GM06990 (cell line): ENCODE measurements around the gene GNE.

Experiments used
- DNase-seq: peaks from one replicate; pipeline ENCODE4 v3.0.0-alpha.2; 2011; ENCODE audit not compliant: insufficient read length; ENCODE audit errors: extremely low read depth
- H3K27me3 ChIP-seq: replicated peaks from 2 replicates; pipeline ENCODE4 v1.6.0; 2011; ENCODE audit warnings: low read length; ENCODE audit not compliant: control insufficient read depth, insufficient read depth
- H3K36me3 ChIP-seq: 2 replicates; pipeline ENCODE4 v1.5.1; 2011; ENCODE audit warnings: low read length; ENCODE audit not compliant: control insufficient read depth, insufficient read depth
- H3K4me3 ChIP-seq: replicated peaks from 2 replicates; pipeline ENCODE4 v1.5.1; 2011; ENCODE audit warnings: low read depth, mild to moderate bottlenecking, control low read depth, low read length
- TF ChIP-seq, protein P1 (sequence below): IDR thresholded peaks from 2 replicates; pipeline ENCODE4 v1.5.1; 2011; ENCODE audit warnings: low read length, control low read depth, mild to moderate bottlenecking, inconsistent platforms; ENCODE audit not compliant: insufficient read depth, poor library complexity, severe bottlenecking

GNE gene

DNA sequence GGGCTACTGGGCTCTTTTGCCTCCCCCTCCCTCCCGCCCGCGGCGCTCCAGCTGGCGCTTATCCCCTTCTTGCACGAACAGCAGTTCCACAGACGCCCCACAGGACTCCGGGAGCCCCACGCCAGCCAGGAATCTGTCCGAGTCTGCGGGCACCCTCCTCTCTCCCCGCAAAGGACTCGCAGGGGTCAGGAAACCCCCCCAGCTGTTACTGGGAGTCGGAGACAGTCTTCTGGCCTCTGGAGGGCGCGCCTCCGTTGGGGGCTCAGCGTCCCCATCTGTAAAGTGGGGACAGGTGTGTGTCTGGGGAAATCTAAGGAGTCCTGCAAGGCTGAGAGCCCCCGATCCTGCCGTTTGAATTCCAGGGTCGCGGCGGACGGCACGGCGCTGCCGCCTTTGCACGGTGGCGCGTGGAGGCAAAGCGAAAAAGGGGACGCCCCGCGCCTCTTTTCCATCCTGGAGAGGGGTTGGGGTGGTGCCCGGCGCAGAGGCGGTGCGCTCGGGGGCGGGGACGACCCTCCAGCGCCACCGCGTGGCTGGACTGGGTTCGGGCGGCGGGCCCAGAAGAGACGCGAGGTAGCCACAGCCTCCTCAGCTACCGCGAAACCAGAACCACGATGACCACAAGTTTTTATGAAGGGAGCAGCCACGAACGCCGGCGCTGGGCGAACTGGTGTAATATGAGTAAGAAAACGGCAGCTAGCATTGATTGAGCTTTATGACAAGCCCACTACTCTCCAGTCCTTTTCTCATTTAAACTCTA is 91.9 kb downstream of the GNE start:
- Histone ChIP-seq H3K36me3 (no peaks in the 10 kb centered on the region), H3K4me3 (peak overlapping the region; percentile 54), H3K27me3 (no peaks in the 10 kb centered on the region; the same call in none of the 2 replicates)
- TF ChIP-seq, protein P1, sequence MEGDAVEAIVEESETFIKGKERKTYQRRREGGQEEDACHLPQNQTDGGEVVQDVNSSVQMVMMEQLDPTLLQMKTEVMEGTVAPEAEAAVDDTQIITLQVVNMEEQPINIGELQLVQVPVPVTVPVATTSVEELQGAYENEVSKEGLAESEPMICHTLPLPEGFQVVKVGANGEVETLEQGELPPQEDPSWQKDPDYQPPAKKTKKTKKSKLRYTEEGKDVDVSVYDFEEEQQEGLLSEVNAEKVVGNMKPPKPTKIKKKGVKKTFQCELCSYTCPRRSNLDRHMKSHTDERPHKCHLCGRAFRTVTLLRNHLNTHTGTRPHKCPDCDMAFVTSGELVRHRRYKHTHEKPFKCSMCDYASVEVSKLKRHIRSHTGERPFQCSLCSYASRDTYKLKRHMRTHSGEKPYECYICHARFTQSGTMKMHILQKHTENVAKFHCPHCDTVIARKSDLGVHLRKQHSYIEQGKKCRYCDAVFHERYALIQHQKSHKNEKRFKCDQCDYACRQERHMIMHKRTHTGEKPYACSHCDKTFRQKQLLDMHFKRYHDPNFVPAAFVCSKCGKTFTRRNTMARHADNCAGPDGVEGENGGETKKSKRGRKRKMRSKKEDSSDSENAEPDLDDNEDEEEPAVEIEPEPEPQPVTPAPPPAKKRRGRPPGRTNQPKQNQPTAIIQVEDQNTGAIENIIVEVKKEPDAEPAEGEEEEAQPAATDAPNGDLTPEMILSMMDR, result peak; percentile 76
- peak; percentile 84 for DNase-seq

DNA sequence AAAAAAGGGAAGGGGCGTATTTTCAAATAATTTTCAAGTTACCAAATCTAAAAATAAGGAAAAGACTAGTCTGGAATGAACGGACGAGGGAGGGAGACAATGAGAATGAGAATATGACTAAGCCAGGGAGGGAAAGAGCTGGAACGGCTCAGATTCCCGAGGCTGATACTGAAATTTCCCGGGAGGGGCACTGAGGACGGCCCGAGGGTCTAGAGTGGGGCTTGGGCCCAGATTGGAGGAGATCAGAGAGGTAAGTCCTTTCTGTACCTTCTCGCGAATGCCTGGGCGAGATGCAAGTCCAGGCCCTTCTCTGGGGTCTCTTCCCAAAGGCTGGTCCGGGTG is 92.5 kb downstream of the GNE start:
- H3K4me3 ChIP-seq, result no peak overlapping the region
- no peak for DNase-seq
- H3K36me3 ChIP-seq, result no peaks in the 10 kb centered on the region
- no peaks in the 10 kb centered on the region; the same call in none of the 2 replicates for H3K27me3 ChIP-seq
- TF ChIP-seq, protein P1, result no peak

GRCh38 chr9:36164989-36165388 is 93.3 kb downstream of the GNE start:
- TF ChIP-seq, protein P1, result no peak
- Histone ChIP-seq H3K4me3 (no peak overlapping the region), H3K27me3 (no peaks in the 10 kb centered on the region; the same call in none of the 2 replicates), H3K36me3 (no peaks in the 10 kb centered on the region)
- no peak for DNase-seq
